Fibroblast of skin of abdomen (primary cell): Measurements from ENCODE around the gene UMODL1.

ENCODE experiments used
- DNase-seq: peaks from one replicate; pipeline ENCODE4 v3.0.0-alpha.2; 2013

The UMODL1 gene

DNA sequence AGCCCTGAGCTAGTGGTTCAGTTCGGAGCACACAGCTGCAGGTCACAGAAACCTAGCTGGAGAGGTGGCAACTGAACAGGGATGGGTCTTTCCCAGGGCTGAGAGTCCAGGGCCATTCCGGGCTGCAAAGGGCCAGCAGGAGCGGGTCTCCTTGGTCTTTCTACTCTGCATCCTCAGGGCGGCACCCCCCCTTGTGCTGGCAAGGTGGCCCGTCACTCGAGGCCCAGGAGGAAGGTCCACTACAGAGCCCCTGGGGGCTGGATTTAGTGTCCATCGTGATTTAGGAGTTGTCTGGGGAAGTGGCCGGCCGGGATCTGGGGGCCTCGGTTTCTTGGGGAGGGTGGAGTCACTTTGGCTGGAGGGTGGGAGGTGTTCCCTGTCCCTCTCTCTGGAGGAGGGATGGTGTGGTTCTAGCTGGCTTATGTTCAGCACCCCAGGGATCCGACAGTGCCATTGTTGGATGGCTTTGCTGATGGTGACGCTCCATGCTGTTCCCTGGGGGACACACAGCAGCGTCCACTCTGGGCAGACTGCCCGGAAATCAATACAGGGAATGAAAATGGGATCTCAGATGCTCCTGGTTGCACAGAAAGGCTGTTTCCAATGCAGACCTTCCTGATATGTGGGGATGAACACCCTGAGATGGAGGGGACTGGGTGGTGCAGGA lies 64.4 kb downstream of the UMODL1 start:
- DNase-seq, result no peak

GRCh38 chr21:42137191-42137904 lies 66.2 kb downstream of the UMODL1 start:
- DNase-seq, result no peak

DNA sequence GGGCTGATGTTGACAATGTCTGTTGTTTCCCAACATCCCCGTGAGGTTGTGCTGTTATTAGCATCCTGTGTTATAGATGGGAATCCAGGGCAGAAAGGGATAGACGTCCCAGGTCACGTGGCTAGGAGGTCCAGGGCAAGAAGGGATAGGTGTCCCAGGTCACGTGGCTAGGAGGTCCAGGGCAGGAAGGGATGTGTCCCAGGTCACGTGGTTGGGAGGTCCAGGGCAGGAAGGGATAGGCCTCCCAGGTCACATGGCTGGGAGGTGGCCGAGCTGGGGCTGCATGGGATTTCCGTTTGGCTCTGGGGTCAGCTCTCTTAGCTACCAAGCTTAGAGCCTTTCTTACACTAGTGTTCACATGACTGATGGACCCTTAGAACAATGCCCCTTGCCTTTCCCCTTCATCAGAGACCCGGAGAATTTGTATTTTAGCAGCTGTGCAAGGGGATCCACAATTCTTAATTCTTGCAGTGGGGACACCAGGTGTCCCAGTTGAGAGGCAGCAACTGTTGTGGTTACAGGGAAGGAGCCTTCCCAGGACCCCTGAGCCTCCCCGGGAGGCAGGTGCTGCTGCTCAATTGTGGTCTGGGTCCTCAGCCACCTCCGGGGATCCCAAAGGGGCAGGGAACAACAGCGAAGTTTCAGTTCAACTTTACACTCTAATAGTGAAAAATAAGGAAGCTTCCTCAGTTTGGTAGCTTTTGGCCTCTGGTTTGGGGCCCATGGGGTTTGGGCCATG lies 69.2 kb downstream of the UMODL1 start:
- no peak for DNase-seq

DNA sequence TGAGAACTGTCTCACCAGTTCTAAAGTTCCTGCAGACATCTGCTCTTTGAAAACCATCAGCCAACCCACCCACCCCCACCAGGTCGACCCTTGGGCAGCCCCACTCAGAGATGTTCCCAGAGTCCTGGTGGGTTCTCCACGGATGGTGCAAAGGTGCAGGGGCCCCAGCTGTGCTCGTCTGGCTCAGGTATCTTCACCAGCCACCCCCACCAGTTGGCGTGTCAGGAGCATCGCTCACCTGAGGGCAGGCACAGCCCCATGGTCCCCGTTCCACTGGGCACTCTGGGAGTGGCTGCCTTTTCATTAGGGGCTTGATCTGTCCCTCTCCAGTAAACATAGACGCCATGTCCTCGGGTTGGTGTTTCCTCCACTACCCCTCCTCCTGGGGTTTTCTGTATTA lies 70.5 kb downstream of the UMODL1 start:
- no peak for DNase-seq

DNA sequence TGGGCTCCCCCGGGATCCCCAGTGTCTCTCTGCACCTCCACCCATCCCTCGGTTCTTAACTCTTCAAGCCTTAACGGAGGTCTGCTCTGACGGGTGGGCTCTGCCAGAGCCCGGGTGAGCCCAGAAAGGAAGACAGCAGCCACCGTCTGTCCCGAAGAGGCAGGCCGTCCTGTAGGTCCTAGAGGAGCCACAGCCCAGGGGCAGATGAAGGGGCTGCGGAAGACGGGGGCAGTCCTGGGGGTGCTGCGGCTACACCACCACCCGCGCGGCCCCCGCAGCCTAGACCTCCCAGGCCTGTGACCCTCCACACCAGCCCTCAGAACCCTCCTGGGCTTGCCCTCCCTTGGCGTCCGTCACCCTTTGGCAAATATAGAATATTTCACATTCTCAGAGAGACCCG lies 71.0 kb downstream of the UMODL1 start:
- DNase-seq, result no peak

GRCh38 chr21:42142627-42143026 lies 71.5 kb downstream of the UMODL1 start:
- DNase-seq, result no peak

- no peak for DNase-seq
Observed at GRCh38 chr21:42143111-42143510, 72.0 kb downstream of the UMODL1 start.

- DNase-seq, result no peak
Observed at GRCh38 chr21:42144221-42144620, 73.1 kb downstream of the UMODL1 start.

GRCh38 chr21:42144679-42145568 lies 73.8 kb downstream of the UMODL1 start:
- DNase-seq, result no peak

GRCh38 chr21:42145569-42146272 lies 74.6 kb downstream of the UMODL1 start:
- peak; percentile 56 for DNase-seq

DNA sequence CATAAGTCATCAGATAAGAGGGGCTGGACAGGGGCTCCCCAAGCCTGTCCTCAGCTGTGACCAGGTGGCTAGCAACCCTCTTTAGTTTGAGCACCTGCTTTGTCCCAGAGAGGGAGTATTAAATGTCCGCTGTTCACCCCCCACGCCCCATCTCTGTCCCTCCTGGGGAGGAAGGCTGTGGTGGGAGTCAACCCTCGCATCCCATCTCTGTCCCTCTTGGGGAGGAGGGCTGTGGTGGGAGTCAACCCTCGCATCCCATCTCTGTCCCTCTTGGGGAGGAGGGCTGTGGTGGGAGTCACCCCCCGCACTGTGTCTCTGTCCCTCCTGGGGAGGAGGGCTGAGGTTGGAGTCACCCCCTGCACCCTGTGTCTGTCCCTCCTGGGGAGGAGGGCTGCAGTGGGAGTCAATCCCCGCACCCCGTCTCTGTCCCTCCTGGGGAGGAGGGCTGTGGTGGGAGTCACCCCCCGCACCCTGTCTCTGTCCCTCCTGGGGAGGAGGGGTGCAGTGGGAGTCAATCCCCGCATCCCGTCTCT lies 75.2 kb downstream of the UMODL1 start:
- DNase-seq, result no peak

GRCh38 chr21:42146821-42147220 lies 75.7 kb downstream of the UMODL1 start:
- no peak for DNase-seq

GRCh38 chr21:42147386-42148020 lies 76.4 kb downstream of the UMODL1 start:
- no peak for DNase-seq

DNA sequence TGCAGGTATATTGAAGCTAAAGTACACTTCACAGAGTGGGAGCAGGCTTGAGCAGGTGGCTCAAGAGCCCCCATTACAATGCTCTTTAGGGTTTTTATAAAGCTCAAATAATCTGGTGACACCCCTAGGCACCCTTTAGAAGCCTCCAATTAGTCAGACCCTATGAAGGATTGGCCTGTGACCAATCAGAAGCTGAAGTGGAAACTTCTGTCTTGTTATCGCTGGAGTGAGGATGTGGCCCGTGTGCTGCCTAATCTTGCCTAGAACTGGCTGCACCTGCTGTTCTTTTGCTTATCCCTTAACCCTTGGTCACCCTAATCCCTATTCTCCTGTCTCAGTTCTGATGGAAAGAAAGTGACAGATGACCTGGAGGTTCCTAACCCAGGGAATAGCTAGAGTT lies 77.0 kb downstream of the UMODL1 start:
- DNase-seq, result no peak

GRCh38 chr21:42148584-42148983 lies 77.5 kb downstream of the UMODL1 start:
- DNase-seq, result no peak

DNA sequence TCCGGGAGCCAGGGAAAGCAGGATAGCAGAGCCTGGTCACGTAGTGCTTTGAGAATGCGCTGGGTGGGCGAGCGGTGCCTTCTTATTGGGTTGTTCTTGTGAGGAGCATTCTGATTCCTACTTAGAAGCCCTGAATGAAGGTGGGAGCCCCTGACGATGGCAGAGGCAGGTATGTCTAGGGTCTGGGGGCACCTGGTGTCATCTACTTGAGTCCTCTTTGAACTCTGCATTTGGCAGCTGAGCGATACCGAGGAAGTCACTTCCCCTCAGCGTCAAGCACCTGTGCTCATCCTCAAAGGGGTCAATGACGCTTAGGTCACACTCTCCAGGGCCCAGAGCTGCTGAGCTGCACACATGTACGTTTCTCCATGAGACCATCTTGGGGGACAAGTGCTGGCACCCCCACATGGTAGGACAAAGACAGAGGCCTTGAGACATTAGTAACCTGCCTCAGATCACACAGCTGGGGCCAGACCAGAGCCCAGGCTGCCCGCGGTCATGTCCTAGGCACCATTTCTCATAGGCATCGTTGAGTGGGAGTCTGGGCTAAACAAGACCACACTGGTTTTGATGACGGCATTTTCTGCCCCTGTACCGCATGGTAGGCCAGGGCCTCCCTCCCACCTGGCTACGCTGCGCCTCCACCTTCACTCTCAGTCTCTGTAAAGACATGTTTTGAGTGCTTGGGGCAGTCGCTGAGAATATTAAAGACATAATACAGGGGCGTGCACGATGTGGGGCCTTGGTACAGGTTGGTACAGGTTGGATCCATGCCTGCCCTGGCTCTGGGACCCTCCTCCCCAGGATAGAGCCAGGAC lies 78.7 kb downstream of the UMODL1 start:
- no peak for DNase-seq

DNA sequence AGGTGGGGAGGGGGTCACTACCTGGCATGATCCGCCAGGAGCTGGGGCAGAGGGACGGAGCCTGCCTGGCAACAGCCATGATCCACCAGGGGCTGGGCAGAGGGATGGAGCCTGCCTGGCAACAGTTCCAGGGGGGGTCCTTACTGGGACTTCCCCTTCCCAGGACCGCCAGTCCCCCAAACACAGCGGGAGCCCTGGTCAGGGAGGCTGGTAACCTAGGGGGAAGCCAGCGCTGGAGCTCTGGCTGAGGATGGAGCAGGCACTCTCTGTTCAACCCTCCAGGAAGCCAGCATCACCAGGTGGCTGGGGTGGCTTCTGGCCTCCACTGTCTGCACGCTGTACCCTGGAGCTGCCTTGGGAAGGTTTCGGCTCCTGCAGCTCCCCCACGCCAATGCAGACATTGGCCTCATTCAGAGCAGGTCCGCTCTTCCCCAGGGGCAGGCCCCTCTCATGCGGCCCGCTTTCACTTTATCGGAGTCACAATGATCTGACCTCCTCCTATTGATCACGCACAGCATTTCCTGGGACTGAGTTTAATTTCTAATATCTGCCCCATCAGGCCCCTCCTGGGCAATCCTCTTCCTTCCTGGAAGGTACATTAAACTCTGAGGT lies 79.5 kb downstream of the UMODL1 start:
- DNase-seq, result no peak

DNA sequence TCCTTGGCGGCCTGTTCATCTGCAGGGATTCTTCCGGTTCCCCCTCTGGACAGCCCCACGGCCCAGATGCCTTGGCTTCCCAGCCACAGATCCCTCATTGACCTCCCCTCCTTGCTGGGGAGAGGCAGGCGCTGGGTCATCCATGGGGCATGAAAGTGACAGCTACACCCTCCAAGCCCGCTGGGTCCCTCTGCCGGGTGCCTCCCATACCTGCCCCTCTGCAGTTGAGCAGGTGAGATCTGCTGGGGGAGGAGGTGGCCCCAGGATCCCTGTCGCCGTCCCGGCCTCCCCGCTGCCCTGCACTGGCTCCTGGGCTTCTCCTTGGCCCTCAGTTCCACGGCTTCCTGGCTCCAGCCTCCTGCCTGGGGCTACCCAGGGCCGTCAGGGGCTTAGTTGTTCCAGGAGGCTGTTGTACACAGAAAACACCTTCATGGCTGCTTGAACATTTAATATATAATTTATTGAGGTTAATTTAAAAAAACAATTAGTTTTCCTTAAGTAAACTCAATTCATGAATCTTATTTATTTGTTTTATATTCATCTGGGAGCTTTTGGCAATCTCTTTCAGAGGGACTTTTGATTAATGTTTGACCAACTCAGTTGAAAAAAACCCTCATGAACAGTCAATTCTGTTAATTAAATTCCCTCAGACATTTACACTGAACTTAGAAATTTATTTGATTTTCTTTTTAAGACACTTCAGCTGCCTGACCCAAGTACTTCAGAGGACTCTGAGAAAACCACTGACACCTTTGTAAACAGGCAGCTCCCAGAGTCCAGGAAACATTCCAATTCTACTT lies 80.2 kb downstream of the UMODL1 start:
- no peak for DNase-seq

- DNase-seq, result no peak
Observed at GRCh38 chr21:42151948-42152220, 80.8 kb downstream of the UMODL1 start.
